Measurements from ENCODE around the gene IGSF21.

- TF ChIP-seq, protein P1, sequence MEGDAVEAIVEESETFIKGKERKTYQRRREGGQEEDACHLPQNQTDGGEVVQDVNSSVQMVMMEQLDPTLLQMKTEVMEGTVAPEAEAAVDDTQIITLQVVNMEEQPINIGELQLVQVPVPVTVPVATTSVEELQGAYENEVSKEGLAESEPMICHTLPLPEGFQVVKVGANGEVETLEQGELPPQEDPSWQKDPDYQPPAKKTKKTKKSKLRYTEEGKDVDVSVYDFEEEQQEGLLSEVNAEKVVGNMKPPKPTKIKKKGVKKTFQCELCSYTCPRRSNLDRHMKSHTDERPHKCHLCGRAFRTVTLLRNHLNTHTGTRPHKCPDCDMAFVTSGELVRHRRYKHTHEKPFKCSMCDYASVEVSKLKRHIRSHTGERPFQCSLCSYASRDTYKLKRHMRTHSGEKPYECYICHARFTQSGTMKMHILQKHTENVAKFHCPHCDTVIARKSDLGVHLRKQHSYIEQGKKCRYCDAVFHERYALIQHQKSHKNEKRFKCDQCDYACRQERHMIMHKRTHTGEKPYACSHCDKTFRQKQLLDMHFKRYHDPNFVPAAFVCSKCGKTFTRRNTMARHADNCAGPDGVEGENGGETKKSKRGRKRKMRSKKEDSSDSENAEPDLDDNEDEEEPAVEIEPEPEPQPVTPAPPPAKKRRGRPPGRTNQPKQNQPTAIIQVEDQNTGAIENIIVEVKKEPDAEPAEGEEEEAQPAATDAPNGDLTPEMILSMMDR (conservative IDR thresholded peaks at IDR 0.05; ENCODE audit: low read depth, low read length), result no peak
- TF ChIP-seq CHD1 (IDR thresholded peaks at IDR 0.05; ENCODE audit: low read depth, low read length), result no peak
- no peak for TF ChIP-seq POLR2A (IDR thresholded peaks at IDR 0.05; ENCODE audit: low read depth, low read length)
- no peak for TF ChIP-seq RAD21 (IDR thresholded peaks at IDR 0.05; ENCODE audit: low read length)
- no peak for TF ChIP-seq RFX5 (IDR thresholded peaks at IDR 0.05; ENCODE audit: low read depth, low read length)
- TF ChIP-seq MXI1 (IDR thresholded peaks at IDR 0.05; ENCODE audit: borderline replicate concordance, low read depth, low read length), result no peak
- TF ChIP-seq USF2 (IDR thresholded peaks at IDR 0.05; ENCODE audit: low read depth, low read length), result no peak
- TF ChIP-seq FOS (IDR thresholded peaks at IDR 0.05; ENCODE audit: low read depth, low read length), result no peak
- TF ChIP-seq CEBPB (IDR thresholded peaks at IDR 0.05; ENCODE audit: low read depth, low read length), result no peak
- TF ChIP-seq BHLHE40 (IDR thresholded peaks at IDR 0.05; ENCODE audit: low read depth, low read length), result no peak
- TF ChIP-seq MAZ (IDR thresholded peaks at IDR 0.05; ENCODE audit: borderline replicate concordance, low read depth, low read length), result no peak
- TF ChIP-seq, protein P2, sequence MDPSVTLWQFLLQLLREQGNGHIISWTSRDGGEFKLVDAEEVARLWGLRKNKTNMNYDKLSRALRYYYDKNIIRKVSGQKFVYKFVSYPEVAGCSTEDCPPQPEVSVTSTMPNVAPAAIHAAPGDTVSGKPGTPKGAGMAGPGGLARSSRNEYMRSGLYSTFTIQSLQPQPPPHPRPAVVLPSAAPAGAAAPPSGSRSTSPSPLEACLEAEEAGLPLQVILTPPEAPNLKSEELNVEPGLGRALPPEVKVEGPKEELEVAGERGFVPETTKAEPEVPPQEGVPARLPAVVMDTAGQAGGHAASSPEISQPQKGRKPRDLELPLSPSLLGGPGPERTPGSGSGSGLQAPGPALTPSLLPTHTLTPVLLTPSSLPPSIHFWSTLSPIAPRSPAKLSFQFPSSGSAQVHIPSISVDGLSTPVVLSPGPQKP (IDR thresholded peaks at IDR 0.05; ENCODE audit: borderline replicate concordance, low read depth, low read length), result no peak
- TF ChIP-seq MAFK (IDR thresholded peaks at IDR 0.05; ENCODE audit: low read depth, low read length), result no peak
- no peak for TF ChIP-seq RCOR1 (IDR thresholded peaks at IDR 0.05; ENCODE audit: insufficient replicate concordance, low read length)
Observed at GRCh38 chr1:18107369-18108298, at the start of gene IGSF21.

Measured in IMR-90 (cell line).